ENCODE measurements around the gene SGO2. TPM values are rescaled to one million over a fixed set of nuclear protein-coding genes. Genes with fewer than 3 reads are reported as not detected.
"Not testable (repeated sequence)": the region's sequence is repeated elsewhere in the genome, so short reads cannot be mapped to it uniquely, and the experiment has no call there.

Gene SGO2
- total and polyA plus RNA-seq, 2 of the 13 experiments (the other 11 are each of a cell fraction or from before 2014, with no cell fraction given), result 5.1 to 16.2 TPM

DNA sequence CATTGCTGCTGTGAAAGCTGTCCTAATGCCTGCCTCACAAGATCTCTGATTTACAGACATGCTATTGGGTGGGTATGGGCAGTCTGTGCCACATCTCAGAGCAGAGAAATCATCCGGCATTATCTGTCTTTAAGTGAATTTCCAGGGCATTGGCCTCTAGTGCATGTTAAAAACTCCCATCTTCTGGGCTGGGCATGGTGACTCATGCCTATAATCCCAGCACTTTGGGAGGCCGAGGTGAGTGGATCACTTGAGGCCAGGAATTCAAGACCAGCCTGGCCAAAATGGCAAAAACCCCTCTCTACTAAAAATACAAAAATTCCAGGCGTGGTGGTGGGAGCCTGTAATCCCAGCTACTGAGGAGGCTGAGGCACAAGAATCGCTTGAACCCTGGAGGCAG lies 102.5 kb downstream of the SGO2 start:
- H2AFZ ChIP-seq (ENCODE audit: low read length); DNase-seq (ENCODE audit: low spot score); H3K4me2 ChIP-seq (ENCODE audit: low read depth, low read length); H3K27me3 ChIP-seq (ENCODE audit: control insufficient read depth in 1 of 2, insufficient read depth in 2 of 2, low read length in 2 of 2); H3K4me3 ChIP-seq (replicated peaks in 1 of 3; ENCODE audit: insufficient read depth in 1 of 3, low read depth in 2 of 3, low read length in 3 of 3); H3K9me3 ChIP-seq (ENCODE audit: low read length); CTCF ChIA-PET (ENCODE audit: low intra/inter-chr PET ratio, low total read pairs); BruUV-seq (replicated peaks); FAIRE-seq; H3K36me3 ChIP-seq (replicated peaks in 1 of 2; ENCODE audit: control insufficient read depth in 1 of 2, insufficient read depth in 2 of 2, low read length in 2 of 2); H3K79me2 ChIP-seq (ENCODE audit: insufficient read depth, low read length); ATAC-seq; H3K27ac ChIP-seq (ENCODE audit: extremely low read length, insufficient read depth, low read length); H3K9ac ChIP-seq (ENCODE audit: insufficient read depth, low read depth, low read length); POLR2A ChIA-PET; in situ Hi-C loops (cut with HindIII; ENCODE audit: extremely low pct_ligation_motif_present, low pct_unique_long_range_greater_than_20kb); H4K20me1 ChIP-seq (ENCODE audit: insufficient read depth, low read length): not testable (repeated sequence)
- H3K4me1 ChIP-seq (ENCODE audit: insufficient read depth, low read length), result peaks cover 11% of the 10 kb centered on the region
- intact Hi-C loops (cut with micrococcal nuclease; ENCODE audit: unreplicated experiment), result loop anchor here (5.0 kb wide), 1 partner anchor 41 kb away; the partner anchor contains the start of gene AOX1
- 88% methylated on average over 4 of the region's 4 CpGs for WGBS (ENCODE audit: low lambda C conversion rate)

DNA sequence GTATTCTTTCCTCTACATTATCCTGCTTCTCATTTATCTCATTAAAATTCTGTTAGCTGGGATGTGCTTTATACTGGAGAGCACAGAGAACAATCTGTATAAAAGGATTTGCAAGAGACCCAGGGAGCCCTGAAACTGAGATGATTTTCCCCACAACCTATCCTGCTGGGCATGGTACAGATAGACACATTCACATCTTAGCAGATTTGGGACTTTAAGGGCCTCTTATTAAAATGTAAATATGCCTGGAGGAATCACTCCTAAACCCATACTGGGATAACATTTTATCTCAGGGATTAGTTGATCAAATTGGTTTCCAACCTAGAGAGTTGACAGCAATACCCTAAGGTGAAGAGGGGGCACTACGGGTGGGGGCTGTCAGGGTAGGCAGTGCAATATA lies 105.3 kb downstream of the SGO2 start:
- no TSS peak for BruUV-seq (replicated peaks)
- Histone ChIP-seq H2AFZ (ENCODE audit: low read length) (no peak overlapping the region), H4K20me1 (ENCODE audit: insufficient read depth, low read length) (no peaks in the 10 kb centered on the region), H3K36me3 (replicated peaks in 1 of 2; ENCODE audit: control insufficient read depth in 1 of 2, insufficient read depth in 2 of 2, low read length in 2 of 2) (no peaks in the 10 kb centered on the region), H3K4me3 (replicated peaks in 1 of 3; ENCODE audit: insufficient read depth in 1 of 3, low read depth in 2 of 3, low read length in 3 of 3) (no peak overlapping the region), H3K4me1 (ENCODE audit: insufficient read depth, low read length) (no peaks in the 10 kb centered on the region), H3K9ac (ENCODE audit: insufficient read depth, low read depth, low read length) (no peak overlapping the region), H3K27me3 (ENCODE audit: control insufficient read depth in 1 of 2, insufficient read depth in 2 of 2, low read length in 2 of 2) (no peaks in the 10 kb centered on the region), H3K79me2 (ENCODE audit: insufficient read depth, low read length) (no peaks in the 10 kb centered on the region), H3K27ac (ENCODE audit: extremely low read length, insufficient read depth, low read length) (no peak overlapping the region), H3K4me2 (ENCODE audit: low read depth, low read length) (no peak overlapping the region), H3K9me3 (ENCODE audit: low read length) (no peaks in the 10 kb centered on the region)
- WGBS (ENCODE audit: low lambda C conversion rate), result 97% methylated on average over 1 of the region's 1 CpG
- intact Hi-C loops (cut with micrococcal nuclease; ENCODE audit: unreplicated experiment) (no loop called here), in situ Hi-C loops (cut with HindIII; ENCODE audit: extremely low pct_ligation_motif_present, low pct_unique_long_range_greater_than_20kb) (no loop called here)
- ChIA-PET POLR2A (no interaction called here), CTCF (ENCODE audit: low intra/inter-chr PET ratio, low total read pairs) (no interaction called here)
- no peak for FAIRE-seq
- ATAC-seq, result no peak
- DNase-seq (ENCODE audit: low spot score), result no peak
- TF ChIP-seq, protein P1, sequence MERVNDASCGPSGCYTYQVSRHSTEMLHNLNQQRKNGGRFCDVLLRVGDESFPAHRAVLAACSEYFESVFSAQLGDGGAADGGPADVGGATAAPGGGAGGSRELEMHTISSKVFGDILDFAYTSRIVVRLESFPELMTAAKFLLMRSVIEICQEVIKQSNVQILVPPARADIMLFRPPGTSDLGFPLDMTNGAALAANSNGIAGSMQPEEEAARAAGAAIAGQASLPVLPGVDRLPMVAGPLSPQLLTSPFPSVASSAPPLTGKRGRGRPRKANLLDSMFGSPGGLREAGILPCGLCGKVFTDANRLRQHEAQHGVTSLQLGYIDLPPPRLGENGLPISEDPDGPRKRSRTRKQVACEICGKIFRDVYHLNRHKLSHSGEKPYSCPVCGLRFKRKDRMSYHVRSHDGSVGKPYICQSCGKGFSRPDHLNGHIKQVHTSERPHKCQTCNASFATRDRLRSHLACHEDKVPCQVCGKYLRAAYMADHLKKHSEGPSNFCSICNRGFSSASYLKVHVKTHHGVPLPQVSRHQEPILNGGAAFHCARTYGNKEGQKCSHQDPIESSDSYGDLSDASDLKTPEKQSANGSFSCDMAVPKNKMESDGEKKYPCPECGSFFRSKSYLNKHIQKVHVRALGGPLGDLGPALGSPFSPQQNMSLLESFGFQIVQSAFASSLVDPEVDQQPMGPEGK (CRISPR knock-in tag; IDR thresholded peaks at IDR 0.05), result no peak

Other genes starting within 250 kb of the SGO2 start
- 154 and 165 TPM in 2 replicates for gene SPATS2L, start 219.5 kb upstream of the SGO2 start, total RNA-seq (2016; rRNA removed; fragmentation: Illumina TruSeq; extraction: Trizol)
- 180 and 212 TPM in 2 replicates for gene SPATS2L, start 219.5 kb upstream of the SGO2 start, polyA plus RNA-seq (2011; rRNA removed)
- gene KCTD18, start 16.1 kb upstream of the SGO2 start, total RNA-seq (2016; rRNA removed; fragmentation: Illumina TruSeq; extraction: Trizol), result 7.0 and 7.1 TPM in 2 replicates
- 2.2 and 2.5 TPM in 2 replicates for gene KCTD18, start 16.1 kb upstream of the SGO2 start, polyA plus RNA-seq (2011; rRNA removed)
- 18.0 and 27.5 TPM in 2 replicates for gene AOX1, start 59.8 kb downstream of the SGO2 start, total RNA-seq (2016; rRNA removed; fragmentation: Illumina TruSeq; extraction: Trizol)
- 9.2 and 18.9 TPM in 2 replicates for gene AOX1, start 59.8 kb downstream of the SGO2 start, polyA plus RNA-seq (2011; rRNA removed)

Data from HepG2 (cell line).